Fibroblast of the aortic adventitia (primary cell): Measurements from ENCODE around the gene SCAND1. TPM values are rescaled to one million over a fixed set of nuclear protein-coding genes. Genes with fewer than 3 reads are reported as not detected.

Source experiments
- DNase-seq: peaks from one replicate; pipeline ENCODE4 v3.0.0-alpha.2; 2010; ENCODE audit warnings: low read depth
- H3K4me3 ChIP-seq: 2 replicates; pipeline ENCODE4 v1.5.1; 2011; ENCODE audit warnings: low read depth, mild to moderate bottlenecking, control low read depth, low read length, moderate library complexity
- CTCF ChIP-seq: IDR thresholded peaks from 2 replicates; pipeline ENCODE4 v1.5.1; 2011; ENCODE audit warnings: mild to moderate bottlenecking, low read length, control low read depth, inconsistent platforms; ENCODE audit not compliant: insufficient read depth
- small RNA-seq: library from RNA; depleted of rRNA; stranded (forward); fragments of <200 nt; gene quantifications from one replicate; pipeline ENCODE3, GENCODE V24; 2012
- total RNA-seq: library from RNA; depleted of rRNA; stranded (reverse); fragments of >200 nt; gene quantifications from 2 replicates; pipeline ENCODE4 v1.2.3, GENCODE V29; 2012; ENCODE audit warnings: low replicate concordance

The SCAND1 gene
- total RNA-seq, 1 donor = 34.1 TPM

GRCh38 chr20:35903843-35904242, 50.5 kb downstream of the SCAND1 start:
- DNase-seq = peak; percentile 13
- no peak overlapping the region for H3K4me3 ChIP-seq
- TF ChIP-seq CTCF = no peak

Small RNA genes within 50 kb of the gene (small RNA-seq; reads per million reads assigned to genes)
- gene RNU6-937P = not detected

Other genes with a start within 250 kb of the SCAND1 start
- gene RBM39, start 212.2 kb downstream of the SCAND1 start, total RNA-seq = 236 and 510 TPM in 2 replicates
- 28.5 and 30.9 TPM in 2 replicates for gene PHF20, start 182.5 kb downstream of the SCAND1 start, total RNA-seq
- gene CNBD2, start 14.1 kb upstream of the SCAND1 start, total RNA-seq = 2.2 and 4.5 TPM in 2 replicates
- gene EPB41L1, start 200.2 kb upstream of the SCAND1 start, total RNA-seq = 13.5 and 18.1 TPM in 2 replicates